ENCODE data around the gene ELP1. TPM values are rescaled to one million over a fixed set of nuclear protein-coding genes. Genes with fewer than 3 reads are reported as not detected.

The ELP1 gene
- polyA plus RNA-seq, 1 donor (not counting 4 experiments of a cell fraction or from before 2014, with no cell fraction given), result 49.6 TPM

DNA sequence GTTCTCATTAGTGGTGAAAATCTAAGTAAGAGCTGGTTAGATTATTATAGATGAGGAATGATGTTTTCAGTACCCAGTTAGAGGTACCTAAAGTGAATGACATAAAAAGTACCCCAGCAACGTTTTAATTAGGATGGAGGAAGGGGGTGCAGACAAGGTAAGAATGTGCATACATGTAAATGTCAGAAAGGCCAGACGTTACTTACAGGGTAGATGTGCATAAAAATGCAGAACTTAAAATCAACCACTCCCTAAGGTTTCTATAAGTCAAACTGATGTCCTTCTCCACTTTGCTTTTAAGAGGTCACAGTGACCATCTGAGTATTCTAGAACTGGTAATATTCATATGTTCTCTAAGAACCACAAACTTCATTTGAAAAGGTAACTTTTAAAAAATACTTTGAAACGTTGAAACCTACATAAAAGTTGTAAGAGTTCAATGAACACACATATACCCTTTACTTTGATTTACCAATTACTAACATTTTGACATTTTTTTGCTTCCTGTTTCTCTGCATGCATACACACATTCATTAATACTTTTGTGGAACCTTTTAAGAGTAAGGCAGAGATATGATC lies 53.1 kb downstream of the ELP1 start:
- dilution Hi-C loops (cut with MboI; ENCODE audit: extremely low pct_ligation_motif_present, low sequenced_read_pairs), result no loop called here
- DNase-seq (ENCODE audit: low read depth, low spot score) (no peak), FAIRE-seq (no peak)
- Histone ChIP-seq H3K9me3 (ENCODE audit: control insufficient read depth, low read depth, low read length) (no peaks in the 10 kb centered on the region), H3K9ac (ENCODE audit: control insufficient read depth, extremely low read depth, insufficient read depth, low read length) (no peak overlapping the region), H3K4me3 (ENCODE audit: control insufficient read depth in 2 of 3, extremely low read depth in 1 of 3, insufficient read depth in 2 of 3, low read depth in 1 of 3, low read length in 3 of 3) (no peak overlapping the region), H3K4me1 (ENCODE audit: control insufficient read depth, extremely low read depth, insufficient read depth, low read length) (peaks cover 7% of the 10 kb centered on the region), H3K27me3 (ENCODE audit: control insufficient read depth, extremely low read depth, insufficient read depth, low read length) (no peaks in the 10 kb centered on the region), H3K36me3 (ENCODE audit: control insufficient read depth in 2 of 2, extremely low read depth in 1 of 2, insufficient read depth in 2 of 2, low read length in 2 of 2) (peaks cover 19 to 28% of the 10 kb centered on the region in 2 experiments), H2AFZ (ENCODE audit: control insufficient read depth, low read length) (no peak overlapping the region), H3K9me1 (ENCODE audit: control insufficient read depth, extremely low read depth, insufficient read depth, low read length) (no peaks in the 10 kb centered on the region), H3K4me2 (ENCODE audit: control insufficient read depth, extremely low read depth, insufficient read depth, low read depth, low read length) (no peak overlapping the region), H3K27ac (ENCODE audit: control insufficient read depth, insufficient read depth, low read length) (no peak overlapping the region), H4K20me1 (ENCODE audit: control insufficient read depth, extremely low read depth, insufficient read depth, low read length) (no peaks in the 10 kb centered on the region), H3K79me2 (ENCODE audit: control insufficient read depth, insufficient read depth, low read length) (no peaks in the 10 kb centered on the region)
- TF ChIP-seq EZH2 (IDR thresholded peaks at IDR 0.05; ENCODE audit: low read length), result no peak
- no peak for TF ChIP-seq CTCF (optimal IDR thresholded peaks at IDR 0.05 in 1 of 3, IDR thresholded peaks at IDR 0.05 in 1 of 3, conservative IDR thresholded peaks at IDR 0.05 in 1 of 3; ENCODE audit: extremely low read depth in 1 of 3, insufficient read depth in 2 of 3, low read length in 3 of 3)

- no peaks in the 10 kb centered on the region for H3K4me1 ChIP-seq (ENCODE audit: control insufficient read depth, extremely low read depth, insufficient read depth, low read length)
- DNase-seq (ENCODE audit: low read depth, low spot score), result no peak
- no peak overlapping the region for H3K9ac ChIP-seq (ENCODE audit: control insufficient read depth, extremely low read depth, insufficient read depth, low read length)
- no peak overlapping the region for H3K27ac ChIP-seq (ENCODE audit: control insufficient read depth, insufficient read depth, low read length)
- FAIRE-seq, result no peak
- H4K20me1 ChIP-seq (ENCODE audit: control insufficient read depth, extremely low read depth, insufficient read depth, low read length), result no peaks in the 10 kb centered on the region
- H3K27me3 ChIP-seq (ENCODE audit: control insufficient read depth, extremely low read depth, insufficient read depth, low read length), result no peaks in the 10 kb centered on the region
- no peaks in the 10 kb centered on the region for H3K9me3 ChIP-seq (ENCODE audit: control insufficient read depth, low read depth, low read length)
- dilution Hi-C loops (cut with MboI; ENCODE audit: extremely low pct_ligation_motif_present, low sequenced_read_pairs), result no loop called here
- H3K79me2 ChIP-seq (ENCODE audit: control insufficient read depth, insufficient read depth, low read length), result no peaks in the 10 kb centered on the region
- no peaks in the 10 kb centered on the region for H3K9me1 ChIP-seq (ENCODE audit: control insufficient read depth, extremely low read depth, insufficient read depth, low read length)
- H3K4me2 ChIP-seq (ENCODE audit: control insufficient read depth, extremely low read depth, insufficient read depth, low read depth, low read length), result no peak overlapping the region
- peaks cover 19 to 30% of the 10 kb centered on the region in 2 experiments for H3K36me3 ChIP-seq (ENCODE audit: control insufficient read depth in 2 of 2, extremely low read depth in 1 of 2, insufficient read depth in 2 of 2, low read length in 2 of 2)
- TF ChIP-seq EZH2 (IDR thresholded peaks at IDR 0.05; ENCODE audit: low read length), result no peak
- no peak for TF ChIP-seq CTCF (optimal IDR thresholded peaks at IDR 0.05 in 1 of 3, IDR thresholded peaks at IDR 0.05 in 1 of 3, conservative IDR thresholded peaks at IDR 0.05 in 1 of 3; ENCODE audit: extremely low read depth in 1 of 3, insufficient read depth in 2 of 3, low read length in 3 of 3)
- H2AFZ ChIP-seq (ENCODE audit: control insufficient read depth, low read length), result no peak overlapping the region
- no peak overlapping the region for H3K4me3 ChIP-seq (ENCODE audit: control insufficient read depth in 2 of 3, extremely low read depth in 1 of 3, insufficient read depth in 2 of 3, low read depth in 1 of 3, low read length in 3 of 3)
Observed at GRCh38 chr9:108877524-108877923, 56.4 kb downstream of the ELP1 start.
